NCI-H2227 (cell line): ENCODE results near the gene SLC7A11.

Experiments
- DNase-seq: peaks from one replicate; lab custom pipeline; 2025; ENCODE audit not compliant: unreplicated experiment; lab: John Stamatoyannopoulos, UW

Gene SLC7A11

DNA sequence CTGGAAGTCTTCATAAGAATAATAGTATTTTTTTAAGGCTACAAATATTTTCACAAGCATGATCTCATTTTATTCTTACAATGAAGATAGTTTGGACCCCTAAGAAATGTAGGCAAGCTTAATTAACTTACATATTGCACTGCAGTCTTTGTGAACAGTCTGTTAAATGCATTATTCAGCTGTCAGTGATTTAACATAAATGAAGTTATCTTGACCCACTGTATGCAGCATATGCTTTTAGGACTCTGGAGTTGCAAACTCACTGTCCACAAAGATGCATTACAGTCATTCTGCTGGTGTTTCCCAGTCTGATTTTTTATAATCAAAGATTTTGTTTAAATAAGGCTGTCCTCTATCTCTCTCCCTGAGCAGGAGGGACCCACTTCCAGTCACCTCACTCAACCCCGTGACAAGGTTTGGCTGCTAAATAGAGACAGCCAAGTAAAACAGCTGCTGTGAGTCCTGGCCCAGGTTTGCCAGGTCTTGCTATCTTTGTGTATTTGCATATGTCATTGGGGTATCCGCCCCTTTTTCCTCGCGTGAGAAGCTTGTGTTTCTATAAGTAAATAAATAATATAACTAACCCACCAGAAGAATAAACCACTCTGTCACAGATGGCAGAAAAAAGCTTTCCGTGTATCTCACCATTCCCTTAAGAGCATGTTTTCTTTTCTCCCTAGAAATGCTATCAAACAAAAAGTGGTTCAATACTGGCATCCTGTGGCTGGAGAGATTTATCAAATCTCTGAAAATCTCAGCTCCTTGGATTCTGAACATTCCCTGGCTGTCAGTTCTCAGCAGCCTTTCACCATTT is 67.0 kb downstream of the SLC7A11 start:
- peak; percentile 38 for DNase-seq

DNA sequence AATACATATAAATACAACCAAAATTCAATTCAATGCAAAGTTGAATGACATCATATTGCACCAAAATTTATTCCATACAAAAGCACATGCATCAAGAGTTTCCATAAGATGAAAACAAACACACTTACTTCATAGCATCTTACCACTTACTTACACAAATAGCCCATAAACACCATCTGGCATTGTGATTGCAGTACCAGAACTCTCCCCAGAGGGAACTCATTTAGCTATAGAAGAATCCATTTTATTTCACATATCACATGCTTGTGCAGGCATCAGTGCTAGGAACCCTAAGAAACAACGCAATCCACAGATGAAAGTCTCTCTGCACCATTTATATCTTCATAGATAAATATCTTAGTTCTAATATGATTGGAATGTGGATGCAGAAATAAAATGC is 77.9 kb downstream of the SLC7A11 start:
- no peak for DNase-seq

DNA sequence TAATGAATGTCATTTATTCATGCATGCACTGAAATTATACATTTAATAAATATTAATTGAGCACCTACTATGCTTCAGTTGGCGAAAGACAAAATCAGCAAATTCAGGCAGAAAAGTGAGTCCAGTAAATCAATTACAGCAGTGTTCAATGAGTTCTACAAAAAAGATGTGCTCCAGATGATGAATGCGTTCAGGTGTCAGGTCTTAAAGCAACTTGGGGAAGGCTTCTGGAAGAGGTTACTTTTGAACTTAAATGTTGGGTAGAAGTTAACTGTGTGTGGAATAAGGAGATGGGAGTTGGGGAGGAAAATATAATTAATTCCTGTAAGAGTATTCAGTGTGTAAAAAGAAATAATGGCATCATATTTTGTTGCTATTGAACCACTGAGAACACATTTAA is 79.0 kb downstream of the SLC7A11 start:
- DNase-seq = no peak

DNA sequence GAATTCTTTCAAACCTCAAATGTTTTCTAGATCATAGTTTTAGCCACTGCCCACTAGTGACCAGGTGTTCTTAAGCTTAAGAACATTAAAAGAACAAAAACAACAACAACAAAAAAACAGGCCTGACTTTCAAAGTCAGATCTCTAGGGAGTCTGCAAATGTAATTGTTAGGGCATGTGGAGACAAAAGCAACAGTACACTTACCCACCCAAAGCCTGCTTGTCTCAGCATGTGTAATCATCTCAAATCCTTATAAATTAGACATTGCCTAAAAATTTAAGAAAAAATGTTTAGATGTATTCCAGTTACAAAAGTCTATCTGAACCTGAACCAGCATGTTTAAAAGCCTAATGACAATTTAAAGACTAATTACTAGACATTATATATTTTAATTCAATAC is 79.9 kb downstream of the SLC7A11 start:
- DNase-seq = no peak

DNA sequence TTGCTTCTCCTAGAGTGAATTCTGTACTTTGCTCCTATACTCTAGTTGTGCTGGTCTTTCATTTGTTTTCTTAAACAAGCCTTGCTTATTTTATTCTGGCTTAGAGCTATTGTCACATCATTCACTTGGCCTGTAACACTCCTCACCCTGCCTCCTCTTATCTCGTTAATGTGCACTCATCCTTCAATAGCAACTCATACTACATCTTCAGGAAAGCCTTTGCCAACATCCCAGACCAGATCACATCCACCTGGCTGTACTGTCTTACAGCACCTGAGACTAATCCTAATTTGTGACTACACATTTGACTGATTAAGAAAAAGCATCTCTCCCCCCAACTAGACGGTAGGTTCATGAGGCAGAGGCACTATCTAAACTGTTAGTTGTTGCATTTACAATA is 80.8 kb downstream of the SLC7A11 start:
- DNase-seq = no peak

DNA sequence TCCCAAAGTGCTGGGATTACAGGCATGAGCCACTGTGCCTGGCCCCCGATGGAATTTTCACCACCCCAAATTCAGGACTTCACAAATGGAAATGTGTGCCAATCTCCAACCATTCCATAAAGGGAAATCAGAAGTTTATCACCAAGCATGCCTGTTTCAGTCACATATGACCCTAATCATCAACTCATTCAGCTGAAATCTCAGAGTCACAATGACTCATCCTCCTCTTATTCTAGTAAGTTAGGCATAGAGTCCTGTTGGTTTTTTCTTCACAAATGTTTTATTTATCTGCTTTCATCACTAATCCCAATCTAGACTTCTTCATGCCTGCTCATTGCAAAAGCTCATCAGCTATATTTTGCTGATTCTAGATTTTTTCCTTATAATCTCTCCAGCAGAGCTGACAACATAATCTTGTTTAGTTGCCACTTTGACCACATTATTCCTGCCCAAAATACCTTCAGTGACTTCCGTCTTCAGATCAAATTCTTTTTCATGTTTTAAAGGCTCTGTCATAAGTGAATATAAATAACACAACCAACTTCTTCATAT is 83.3 kb downstream of the SLC7A11 start:
- no peak for DNase-seq

DNA sequence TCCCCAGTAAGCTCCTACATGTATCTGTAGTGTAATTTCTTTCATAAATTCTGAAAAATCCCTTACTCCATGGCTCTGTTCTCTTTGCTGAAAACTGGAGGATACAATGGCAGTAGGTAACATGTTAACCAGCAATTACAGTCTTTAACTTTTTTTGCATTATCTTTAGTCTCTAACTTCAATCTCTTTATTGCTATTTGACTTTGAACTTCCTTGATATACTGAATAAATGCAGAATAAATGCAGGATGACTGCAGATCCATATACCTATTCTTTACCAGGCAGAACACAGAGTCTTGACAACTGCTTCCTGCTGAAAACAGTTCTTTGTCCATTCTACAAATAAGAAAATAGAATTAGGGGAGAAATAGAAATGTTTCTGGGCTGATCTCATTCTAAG is 101.3 kb downstream of the SLC7A11 start:
- DNase-seq = no peak

DNA sequence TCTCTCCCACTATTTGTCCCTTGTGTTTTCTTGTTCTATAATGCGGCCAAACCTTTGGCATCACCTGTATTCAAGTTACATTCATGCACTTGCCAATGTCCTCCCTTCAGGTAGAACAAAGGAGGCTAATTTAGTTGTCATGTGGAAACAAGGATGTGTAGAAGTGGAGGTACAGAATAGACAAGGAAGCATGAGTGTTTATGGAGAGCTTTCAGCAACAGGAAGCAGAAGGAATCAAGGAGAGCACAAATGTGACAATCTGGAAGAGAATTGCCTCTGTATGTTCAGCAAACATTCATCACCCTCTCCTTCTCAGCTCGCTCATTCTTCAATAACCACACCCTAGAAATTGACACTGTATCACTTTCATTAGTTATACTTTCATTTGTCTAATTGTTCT is 103.4 kb downstream of the SLC7A11 start:
- DNase-seq = no peak

DNA sequence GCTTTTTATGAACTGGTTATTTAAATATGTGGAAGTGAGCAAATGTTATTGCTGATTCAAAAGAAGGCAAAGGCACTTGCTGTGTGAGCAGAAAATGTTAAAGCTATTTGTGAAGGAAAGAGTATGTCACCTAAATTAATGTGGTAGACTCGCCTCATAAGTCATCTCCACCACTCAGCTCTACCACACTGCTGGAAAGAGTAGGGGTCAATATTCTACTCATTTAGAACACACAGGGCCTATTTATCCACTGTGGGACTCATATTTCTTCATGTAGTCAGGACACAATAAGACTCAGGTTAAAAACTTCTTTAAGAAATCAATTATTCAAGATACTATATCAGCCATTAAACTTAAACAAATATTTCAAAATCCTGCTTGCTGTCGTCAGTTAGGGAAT is 106.5 kb downstream of the SLC7A11 start:
- no peak for DNase-seq

DNA sequence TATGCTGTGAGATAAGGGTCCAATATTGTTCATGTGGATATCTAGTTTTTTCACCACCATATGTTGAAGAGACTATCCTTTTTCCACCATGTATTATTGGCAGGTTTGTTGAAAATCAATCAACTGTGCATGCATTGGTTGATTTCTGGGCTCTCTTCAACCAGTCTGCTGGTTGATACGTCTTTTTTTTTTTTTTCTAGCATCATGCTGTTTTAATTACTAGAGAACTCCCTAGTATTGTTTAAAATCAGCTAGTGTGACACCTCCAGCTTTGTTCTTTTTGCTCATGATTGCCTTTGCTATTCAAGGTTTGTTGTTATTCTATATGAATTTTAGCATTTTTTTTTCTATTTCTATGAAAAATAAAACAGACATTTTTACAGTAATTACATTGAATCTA is 123.9 kb downstream of the SLC7A11 start:
- DNase-seq = no peak

DNA sequence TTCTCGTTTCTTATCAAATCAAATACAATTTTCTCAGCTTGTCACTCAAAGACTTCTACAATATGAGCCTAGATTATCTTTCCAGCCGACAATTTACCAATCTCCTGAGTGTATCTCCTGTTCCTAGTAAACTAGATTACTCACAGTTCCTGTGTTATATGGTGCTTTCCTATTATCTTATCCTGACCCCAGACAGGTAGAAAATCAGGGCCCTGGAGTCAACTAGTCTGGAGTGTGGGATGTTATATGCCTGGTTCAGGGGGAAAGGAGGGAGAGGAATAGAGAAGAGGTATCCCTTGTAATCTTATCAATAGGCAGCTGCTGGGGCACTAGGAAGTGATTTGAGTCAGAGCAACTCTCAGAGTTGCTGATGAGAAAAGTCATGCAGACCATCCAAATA is 127.1 kb downstream of the SLC7A11 start:
- no peak for DNase-seq

DNA sequence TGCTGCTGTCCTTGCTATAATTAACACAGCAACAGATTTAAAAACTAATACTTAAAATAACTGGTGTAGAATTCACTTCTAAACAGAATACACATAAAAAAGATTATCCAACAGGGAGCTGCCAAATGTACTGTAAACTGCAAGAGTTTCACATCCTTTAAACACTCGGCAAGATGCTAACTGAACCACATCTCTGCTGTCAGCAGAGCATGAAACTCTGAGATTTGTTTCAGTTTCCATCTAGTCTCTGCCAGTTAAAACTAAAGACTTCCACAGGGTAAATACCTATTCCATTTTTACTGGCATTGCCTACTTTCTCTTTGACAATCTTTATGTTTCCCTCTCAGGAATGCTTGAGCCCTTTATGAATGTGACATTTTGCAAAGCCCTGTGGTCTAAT is 127.7 kb downstream of the SLC7A11 start:
- DNase-seq = no peak
